Liver (tissue), 3 donors: ENCODE data around the gene ACKR3.

Source experiments
- ATF3 ChIP-seq: IDR thresholded peaks from 2 replicates; pipeline ENCODE4 v1.6.1; 2016; ENCODE audit warnings: antibody characterized with exemption
- CTCF ChIP-seq: fragments of 150-350 bp; IDR thresholded peaks from 2 replicates; pipeline ENCODE4 v1.5.1; 2017; ENCODE audit warnings: improper control_type of control experiment, low read depth, low read length; ENCODE audit not compliant: missing input control
- FOXA1 ChIP-seq: IDR thresholded peaks from 2 replicates; pipeline ENCODE4 v1.6.1; 2016; ENCODE audit warnings: antibody characterized with exemption
- GABPA ChIP-seq, 2 donors: IDR thresholded peaks in 1 of 2; conservative IDR thresholded peaks in 1 of 2; 2 replicates each; pipeline ENCODE4 v1.6.1; 2016; ENCODE audit warnings: antibody characterized with exemption in 2 of 2, mild to moderate bottlenecking in 1 of 2, moderate library complexity in 1 of 2
- HNF4G ChIP-seq: IDR thresholded peaks from 2 replicates; pipeline ENCODE4 v1.6.1; 2016; ENCODE audit warnings: antibody characterized with exemption
- JUND ChIP-seq, 2 donors: IDR thresholded peaks; 2 replicates each; pipeline ENCODE4 v1.6.1; 2016; ENCODE audit warnings: antibody characterized with exemption in 2 of 2
- MAX ChIP-seq: IDR thresholded peaks from 2 replicates; pipeline ENCODE4 v1.6.1; 2016; ENCODE audit warnings: antibody characterized with exemption
- REST ChIP-seq: IDR thresholded peaks from 2 replicates; pipeline ENCODE4 v1.6.1; 2016; ENCODE audit warnings: antibody characterized with exemption, mild to moderate bottlenecking
- RXRA ChIP-seq, 2 donors: IDR thresholded peaks; 2 replicates each; pipeline ENCODE4 v1.6.1; 2017 to 2018; ENCODE audit warnings: antibody characterized with exemption in 2 of 2, mild to moderate bottlenecking in 1 of 2
- SP1 ChIP-seq: IDR thresholded peaks from 2 replicates; pipeline ENCODE4 v1.6.1; 2018; ENCODE audit warnings: antibody characterized with exemption, mild to moderate bottlenecking
- TAF1 ChIP-seq: conservative IDR thresholded peaks from 2 replicates; pipeline ENCODE4 v1.6.1; 2016; ENCODE audit warnings: antibody characterized with exemption, mild to moderate bottlenecking
- YY1 ChIP-seq: IDR thresholded peaks from 2 replicates; pipeline ENCODE4 v1.6.1; 2016; ENCODE audit warnings: antibody characterized with exemption, mild to moderate bottlenecking
- ZBTB33 ChIP-seq: IDR thresholded peaks from 2 replicates; pipeline ENCODE4 v1.6.1; 2016; ENCODE audit warnings: antibody characterized with exemption
- donor health status: healthy.
- donor health status: healthy.

- no peak for TF ChIP-seq CTCF
- TF ChIP-seq YY1: no peak
- TF ChIP-seq GABPA (IDR thresholded peaks at IDR 0.05 in 1 of 2, conservative IDR thresholded peaks at IDR 0.05 in 1 of 2): no peak
- no peak for TF ChIP-seq JUND (IDR thresholded peaks at IDR 0.05)
- no peak for TF ChIP-seq TAF1
- TF ChIP-seq MAX: no peak
- TF ChIP-seq REST: no peak
- TF ChIP-seq RXRA (IDR thresholded peaks at IDR 0.05): no peak
- TF ChIP-seq SP1: no peak
- TF ChIP-seq ZBTB33: no peak
- TF ChIP-seq FOXA1: no peak
- no peak for TF ChIP-seq ATF3
- no peak for TF ChIP-seq HNF4G
Measured at GRCh38 chr2:236628981-236629605, 59.5 kb downstream of the ACKR3 start.
